Gastrocnemius medialis (tissue), 4 donors: ENCODE data around the gene TMEM54. TPM values are rescaled to one million over a fixed set of nuclear protein-coding genes. Genes with fewer than 3 reads are reported as not detected.

Experiments
- ATAC-seq, 2 donors: fragments of 150-250 bp; one replicate each; pipeline ENCODE4 v1.9.1; 2016
- DNase-seq, 2 donors: peaks; one replicate each; pipeline ENCODE4 v3.0.0-alpha.2; 2019
- H3K27ac ChIP-seq, 4 donors: fragments of 200-600 bp; sonication (generic); 1 replicate in 1 of 4; 2 replicates in 3 of 4; pipeline ENCODE4 v1.5.1; 2016 to 2018; ENCODE audit warnings: mild to moderate bottlenecking in 2 of 4, moderate library complexity in 1 of 4
- H3K27me3 ChIP-seq, 3 donors: fragments of 200-600 bp; sonication (generic) in 2 of 3; 1 replicate in 1 of 3; 2 replicates in 2 of 3; pipeline versions ENCODE4 v1.5.1 to v1.6.0; 2016 to 2019; ENCODE audit warnings: mild to moderate bottlenecking in 1 of 3, moderate library complexity in 1 of 3
- H3K36me3 ChIP-seq, 2 donors: fragments of 200-600 bp; sonication (generic) in 1 of 2; one replicate each; pipeline ENCODE4 v1.5.1; 2017 to 2018
- H3K4me1 ChIP-seq, 2 donors: fragments of 200-600 bp; sonication (generic) in 1 of 2; one replicate each; pipeline ENCODE4 v1.5.1; 2016 to 2017; ENCODE audit warnings: mild to moderate bottlenecking in 2 of 2
- H3K4me3 ChIP-seq, 4 donors: fragments of 200-600 bp; sonication (generic) in 3 of 4; 1 replicate in 1 of 4; 2 replicates in 3 of 4; pipeline ENCODE4 v1.5.1; 2016 to 2019; ENCODE audit warnings: mild to moderate bottlenecking in 2 of 4
- H3K9me3 ChIP-seq, 3 donors: fragments of 200-600 bp; sonication (generic) in 2 of 3; 1 replicate in 1 of 3; 2 replicates in 2 of 3; pipeline ENCODE4 v1.5.1; 2016 to 2019
- POLR2A ChIP-seq, 2 donors: fragments of 450-650 bp; IDR thresholded peaks; one replicate each; pipeline ENCODE4 v1.6.1; 2017; ENCODE audit warnings: antibody characterized with exemption in 2 of 2, mild to moderate bottlenecking in 2 of 2, moderate library complexity in 2 of 2
- in situ Hi-C, 4 donors: fragments of 200-750 bp; cut with MboI; loops; one replicate each; pipeline versions ENCODE4 v1.15.0 to v1.8.0; 2017; ENCODE audit warnings: low sequenced_read_pairs in 4 of 4
- intact Hi-C: fragments of 100-400 bp; cut with DNase I; formaldehyde crosslinking; loops from one replicate; pipeline ENCODE4 v1.15.1; 2023; ENCODE audit warnings: low total_unique reads
- total RNA-seq, 4 donors: library from RNA; depleted of rRNA; stranded (reverse); fragments of >200 nt; gene quantifications; one replicate each; pipeline versions ENCODE4 v1.1.0 to v1.2.3, GENCODE V29; 2016
- TF ChIP-seq, protein P1 (sequence below), 5 experiments: fragments of 450-650 bp in 3 of 5; fragments of 200-600 bp in 2 of 5; sonication (generic) in 2 of 5; IDR thresholded peaks in 4 of 5; conservative IDR thresholded peaks in 1 of 5; 1 replicate in 4 of 5; 2 replicates in 1 of 5; pipeline ENCODE4 v1.5.1; 2016 to 2019; ENCODE audit warnings: antibody characterized with exemption in 5 of 5, mild to moderate bottlenecking in 3 of 5, moderate library complexity in 3 of 5

Gene TMEM54
- total RNA-seq, 4 donors from 2014 or later, result 4.0 to 7.0 (median 4.8) TPM

DNA sequence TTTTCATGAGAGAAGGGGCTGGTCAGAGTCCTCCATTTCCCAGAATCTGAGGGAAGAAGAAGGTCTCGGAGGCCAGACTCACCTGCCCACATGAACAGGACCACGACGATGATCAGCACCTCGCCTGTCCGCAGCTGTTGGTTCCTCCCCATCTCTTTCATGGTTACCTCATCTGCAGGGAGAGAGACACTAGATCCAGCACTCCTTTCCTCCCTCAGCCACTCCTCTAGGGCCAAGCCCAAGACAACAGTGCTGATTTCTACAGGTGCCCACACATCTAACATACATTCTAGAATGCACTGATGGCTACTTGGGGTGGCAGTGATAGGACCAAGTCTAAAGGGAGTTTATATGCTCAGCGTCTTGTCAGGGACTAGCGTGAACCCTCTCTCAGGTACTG lies 33.5 kb downstream of the TMEM54 start:
- DNase-seq (no peak), ATAC-seq (no peak)
- Histone ChIP-seq H3K4me1 (peaks cover 41 to 48% of the 10 kb centered on the region in 2 donors), H3K4me3 (no peak overlapping the region), H3K27ac (no peak overlapping the region), H3K9me3 (no peaks in the 10 kb centered on the region), H3K36me3 (no peaks in the 10 kb centered on the region), H3K27me3 (no peaks in the 10 kb centered on the region)
- TF ChIP-seq POLR2A (IDR thresholded peaks at IDR 0.05), result no peak
- TF ChIP-seq, protein P1, sequence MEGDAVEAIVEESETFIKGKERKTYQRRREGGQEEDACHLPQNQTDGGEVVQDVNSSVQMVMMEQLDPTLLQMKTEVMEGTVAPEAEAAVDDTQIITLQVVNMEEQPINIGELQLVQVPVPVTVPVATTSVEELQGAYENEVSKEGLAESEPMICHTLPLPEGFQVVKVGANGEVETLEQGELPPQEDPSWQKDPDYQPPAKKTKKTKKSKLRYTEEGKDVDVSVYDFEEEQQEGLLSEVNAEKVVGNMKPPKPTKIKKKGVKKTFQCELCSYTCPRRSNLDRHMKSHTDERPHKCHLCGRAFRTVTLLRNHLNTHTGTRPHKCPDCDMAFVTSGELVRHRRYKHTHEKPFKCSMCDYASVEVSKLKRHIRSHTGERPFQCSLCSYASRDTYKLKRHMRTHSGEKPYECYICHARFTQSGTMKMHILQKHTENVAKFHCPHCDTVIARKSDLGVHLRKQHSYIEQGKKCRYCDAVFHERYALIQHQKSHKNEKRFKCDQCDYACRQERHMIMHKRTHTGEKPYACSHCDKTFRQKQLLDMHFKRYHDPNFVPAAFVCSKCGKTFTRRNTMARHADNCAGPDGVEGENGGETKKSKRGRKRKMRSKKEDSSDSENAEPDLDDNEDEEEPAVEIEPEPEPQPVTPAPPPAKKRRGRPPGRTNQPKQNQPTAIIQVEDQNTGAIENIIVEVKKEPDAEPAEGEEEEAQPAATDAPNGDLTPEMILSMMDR (IDR thresholded peaks at IDR 0.05 in 4 of 5, conservative IDR thresholded peaks at IDR 0.05 in 1 of 5), result no peak
- in situ Hi-C loops, result no loop called here
- intact Hi-C loops, result no loop called here

DNA sequence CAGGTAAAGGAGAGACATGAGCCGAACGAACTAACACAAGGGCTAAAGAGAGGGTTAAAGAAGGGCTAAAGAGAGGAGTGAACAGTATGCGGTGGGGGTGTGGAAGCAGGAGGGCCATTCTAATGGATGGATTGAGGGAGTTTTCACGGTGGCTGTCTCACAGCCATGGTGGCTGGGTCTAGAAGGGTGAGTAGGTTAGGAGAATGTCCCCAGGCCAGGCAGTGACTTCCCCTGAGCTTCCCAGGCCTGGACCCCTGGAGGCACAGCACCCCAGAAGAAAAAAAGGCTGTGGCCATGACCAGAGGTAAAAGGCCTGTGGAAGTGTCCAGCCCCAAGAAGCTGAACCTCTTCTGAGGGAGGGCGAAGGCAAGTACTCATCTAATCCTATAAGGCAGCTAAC lies 34.0 kb downstream of the TMEM54 start:
- Histone ChIP-seq H3K36me3 (no peaks in the 10 kb centered on the region), H3K4me3 (no peak overlapping the region), H3K9me3 (no peaks in the 10 kb centered on the region), H3K27me3 (no peaks in the 10 kb centered on the region), H3K4me1 (peaks cover 43 to 45% of the 10 kb centered on the region in 2 donors), H3K27ac (peak overlapping the region in 1 of 4 donors; percentile 72)
- ATAC-seq (no peak), DNase-seq (no peak)
- in situ Hi-C loops, result no loop called here
- intact Hi-C loops, result no loop called here
- no peak for TF ChIP-seq POLR2A (IDR thresholded peaks at IDR 0.05)
- TF ChIP-seq, protein P1 (IDR thresholded peaks at IDR 0.05 in 4 of 5, conservative IDR thresholded peaks at IDR 0.05 in 1 of 5), result no peak

DNA sequence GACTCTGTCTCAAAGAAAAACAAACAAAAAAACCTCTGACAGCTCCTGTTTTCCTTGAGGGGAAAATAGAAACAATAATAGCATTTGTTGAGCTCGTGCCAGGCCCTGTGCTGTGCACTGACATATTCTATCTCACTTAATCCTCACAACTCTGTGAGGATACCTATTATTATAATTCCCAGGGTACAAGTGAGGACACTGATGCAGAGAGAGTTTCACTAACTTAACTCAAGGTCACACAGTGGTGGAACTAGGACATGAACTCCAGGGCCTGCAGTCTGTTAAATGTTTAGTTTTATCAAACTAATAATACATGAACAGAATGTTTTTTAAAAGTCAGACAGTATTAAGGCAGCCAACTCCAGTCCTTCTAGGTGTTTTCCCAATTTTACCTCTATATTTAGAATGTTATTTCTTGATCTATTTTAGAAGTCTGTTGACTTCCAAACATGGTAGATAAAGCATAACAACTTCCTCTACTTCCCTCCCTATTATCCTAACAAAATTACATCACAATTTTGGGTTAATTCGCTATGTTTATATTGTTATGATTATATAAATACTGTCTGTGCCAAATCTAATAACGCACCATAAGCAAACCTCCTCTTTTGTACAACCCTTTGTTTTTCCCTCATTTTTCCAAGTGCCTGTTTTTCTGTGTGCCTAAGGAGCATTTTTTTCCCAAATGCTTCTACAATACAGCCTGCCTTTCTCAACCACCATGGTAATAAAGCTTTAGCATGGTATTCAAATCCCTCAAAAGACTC lies 35.4 kb downstream of the TMEM54 start:
- intact Hi-C loops, result no loop called here
- ATAC-seq (peak in 1 of 2 donors; percentile 18), DNase-seq (no peak)
- Histone ChIP-seq H3K36me3 (no peaks in the 10 kb centered on the region), H3K4me1 (peaks cover 35 to 58% of the 10 kb centered on the region in 2 donors), H3K9me3 (no peaks in the 10 kb centered on the region), H3K4me3 (no peak overlapping the region), H3K27ac (peak overlapping the region; percentile 49 to 72 (median 66)), H3K27me3 (no peaks in the 10 kb centered on the region)
- TF ChIP-seq, protein P1 (IDR thresholded peaks at IDR 0.05 in 4 of 5, conservative IDR thresholded peaks at IDR 0.05 in 1 of 5), result no peak
- no peak for TF ChIP-seq POLR2A (IDR thresholded peaks at IDR 0.05)
- in situ Hi-C loops, result no loop called here

DNA sequence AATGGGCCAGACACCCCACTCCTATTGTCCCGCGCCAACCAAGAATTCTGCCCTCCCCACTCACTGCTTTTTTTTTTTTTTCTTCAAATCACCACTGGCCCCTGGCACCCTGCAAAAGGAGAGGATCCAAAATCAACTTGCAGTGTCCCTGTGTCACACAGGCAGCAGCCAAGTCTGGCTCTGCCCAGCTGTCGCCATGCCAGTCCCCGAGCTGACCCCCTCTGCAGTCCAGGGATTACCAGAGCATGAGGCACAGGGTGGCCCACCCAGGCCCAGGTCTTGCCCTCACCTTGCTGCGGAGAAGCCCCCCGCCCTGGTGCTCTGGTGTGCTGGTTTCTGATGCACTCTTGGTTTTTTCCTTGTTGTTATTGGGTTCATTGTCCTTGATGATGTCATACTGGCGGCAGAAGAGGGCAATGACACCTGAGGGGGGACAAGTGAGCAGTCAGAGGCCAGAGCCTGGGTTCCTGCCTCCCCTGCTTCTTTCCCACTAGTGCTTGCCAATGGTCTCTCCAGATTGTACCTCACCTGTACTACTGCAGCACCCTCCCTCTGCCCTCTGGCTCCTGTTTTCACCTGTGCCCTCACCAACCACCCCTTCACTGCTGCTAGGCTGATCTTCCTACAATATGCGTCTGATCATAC lies 36.7 kb downstream of the TMEM54 start:
- Histone ChIP-seq H3K36me3 (no peaks in the 10 kb centered on the region), H3K4me3 (no peak overlapping the region), H3K27me3 (no peaks in the 10 kb centered on the region), H3K4me1 (peaks cover 33 to 63% of the 10 kb centered on the region in 2 donors), H3K27ac (peak overlapping the region; percentile 49 to 72 (median 66)), H3K9me3 (no peaks in the 10 kb centered on the region)
- ATAC-seq, result no peak
- intact Hi-C loops (no loop called here), in situ Hi-C loops (no loop called here)
- DNase-seq, result no peak
- TF ChIP-seq, protein P1 (IDR thresholded peaks at IDR 0.05 in 4 of 5, conservative IDR thresholded peaks at IDR 0.05 in 1 of 5), result no peak
- TF ChIP-seq POLR2A (IDR thresholded peaks at IDR 0.05), result no peak
